Transverse colon (tissue), 4 donors: Measurements from ENCODE around the gene MMP19. TPM values are rescaled to one million over a fixed set of nuclear protein-coding genes. Genes with fewer than 3 reads are reported as not detected.
"Not testable (repeated sequence)": the region's sequence is repeated elsewhere in the genome, so short reads cannot be mapped to it uniquely, and the experiment has no call there.

Experiments used
- DNase-seq: peaks from one replicate; pipeline ENCODE4 v3.0.0-alpha.2; 2019
- H3K27ac ChIP-seq, 4 donors: fragments of 200-600 bp; sonication (generic); 2 replicates each; pipeline ENCODE4 v1.5.1; 2016 to 2018; ENCODE audit warnings: inconsistent platforms in 4 of 4
- H3K27me3 ChIP-seq: fragments of 200-600 bp; sonication (generic); 2 replicates; pipeline ENCODE4 v1.5.1; 2017; ENCODE audit warnings: inconsistent platforms
- H3K36me3 ChIP-seq, 4 donors: fragments of 200-600 bp; sonication (generic); 2 replicates each; pipeline ENCODE4 v1.5.1; 2017 to 2019; ENCODE audit warnings: inconsistent platforms in 4 of 4
- H3K4me1 ChIP-seq, 4 donors: fragments of 200-600 bp; sonication (generic); 2 replicates each; pipeline ENCODE4 v1.5.1; 2017 to 2020; ENCODE audit warnings: inconsistent platforms in 4 of 4
- H3K4me3 ChIP-seq, 4 donors: fragments of 200-600 bp; sonication (generic); 1 replicate in 1 of 4; 2 replicates in 3 of 4; pipeline versions ENCODE4 v1.5.1 to v1.6.1; 2017 to 2019; ENCODE audit warnings: inconsistent platforms in 4 of 4
- H3K9me3 ChIP-seq, 2 donors: fragments of 200-600 bp; sonication (generic); 2 replicates each; pipeline ENCODE4 v1.5.1; 2017 to 2019; ENCODE audit warnings: inconsistent platforms in 2 of 2
- EP300 ChIP-seq: sonication (generic); formaldehyde crosslinking; IDR thresholded peaks from one replicate; pipeline ENCODE4 v1.6.1; 2017; ENCODE audit warnings: antibody characterized with exemption, low read depth
- POLR2A ChIP-seq: fragments of 450-650 bp; IDR thresholded peaks from one replicate; pipeline ENCODE4 v1.6.1; 2016; ENCODE audit warnings: antibody characterized with exemption, mild to moderate bottlenecking, moderate library complexity
- POLR2AphosphoS5 ChIP-seq, 3 donors: sonication (generic); formaldehyde crosslinking; IDR thresholded peaks; one replicate each; pipeline ENCODE4 v1.6.1; 2016; ENCODE audit warnings: antibody characterized with exemption in 3 of 3
- WGBS, 2 donors: methylation state at CpG; one replicate each; pipeline ENCODE4 v1.1.5; 2018; ENCODE audit warnings: low coverage in 1 of 2; 5-methylcytosine and 5-hydroxymethylcytosine counted together
- in situ Hi-C, 4 donors: fragments of 200-750 bp; cut with MboI; loops; one replicate each; pipeline versions ENCODE4 v1.15.0 to v1.15.1; 2017; ENCODE audit warnings: low sequenced_read_pairs in 3 of 4, low pct_ligation_motif_present in 1 of 4, low pct_unique_long_range_greater_than_20kb in 1 of 4
- intact Hi-C: fragments of 100-400 bp; cut with DNase I; formaldehyde crosslinking; loops from one replicate; pipeline ENCODE4 v1.15.1; 2023; ENCODE audit warnings: low total_unique reads
- total RNA-seq, 4 donors: library from RNA; depleted of rRNA; stranded (reverse); fragments of >200 nt; gene quantifications; one replicate each; pipeline ENCODE4 v1.1.0, GENCODE V29; 2016
- TF ChIP-seq, protein P1 (sequence below), 5 experiments: fragments of 200-600 bp in 3 of 5; fragments of 450-650 bp in 2 of 5; sonication (generic) in 3 of 5; IDR thresholded peaks; 1 replicate in 2 of 5; 2 replicates in 3 of 5; pipeline ENCODE4 v1.5.1; 2016 to 2017; ENCODE audit warnings: antibody characterized with exemption in 5 of 5, inconsistent platforms in 3 of 5, mild to moderate bottlenecking in 2 of 5, moderate library complexity in 1 of 5

MMP19 gene
- total RNA-seq, 4 donors from 2014 or later, result 5.2 to 29.2 (median 14.8) TPM

DNA sequence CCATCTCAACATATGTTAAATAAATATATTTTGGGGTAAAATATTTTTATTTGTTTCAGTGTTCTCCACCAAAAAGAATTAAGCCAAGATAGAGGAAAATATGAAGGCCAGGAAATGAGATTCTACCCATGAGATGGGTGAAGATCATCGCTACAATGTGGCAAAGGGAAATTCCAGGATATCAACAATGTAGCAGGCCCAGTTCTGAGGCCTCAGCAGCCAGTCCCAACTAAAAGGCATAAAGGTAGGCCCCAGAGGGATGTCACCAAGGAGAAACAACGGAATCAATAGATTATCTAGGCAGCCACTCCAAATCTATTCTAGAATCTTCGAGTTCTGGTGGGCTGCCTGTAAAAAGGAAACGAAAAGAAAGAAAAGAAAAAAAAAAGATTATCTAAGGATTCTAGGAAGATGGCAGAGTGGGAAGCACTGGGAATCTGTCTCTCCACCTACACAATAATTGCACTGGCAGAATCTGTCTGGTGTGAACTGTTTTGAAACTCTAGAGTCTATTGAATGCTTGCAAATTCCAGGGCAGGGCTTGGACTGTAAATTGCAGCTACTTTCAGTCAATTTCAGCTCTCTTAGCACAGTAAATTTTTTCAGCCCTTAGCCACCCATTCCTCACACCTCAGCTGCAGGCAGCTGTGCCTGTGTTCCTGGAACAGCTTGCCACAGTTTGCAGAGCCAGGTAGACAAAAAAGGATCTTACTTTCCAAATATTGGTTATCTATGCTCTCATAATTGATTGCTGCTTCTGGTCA, 33.1 kb upstream of the MMP19 start:
- no peak for DNase-seq
- H3K9me3 ChIP-seq, result peaks cover 3 to 6% of the 10 kb centered on the region in 2 donors
- intact Hi-C loops, result no loop called here
- H3K27me3 ChIP-seq, result no peaks in the 10 kb centered on the region
- H3K4me3 ChIP-seq, result no peak overlapping the region
- in situ Hi-C loops, result no loop called here
- H3K36me3 ChIP-seq, result no peaks in the 10 kb centered on the region
- 80 to 90% methylated on average over 4 of the region's 4 CpGs for WGBS, 2 donors
- H3K27ac ChIP-seq, result no peak overlapping the region
- no peaks in the 10 kb centered on the region for H3K4me1 ChIP-seq
- TF ChIP-seq, protein P1, sequence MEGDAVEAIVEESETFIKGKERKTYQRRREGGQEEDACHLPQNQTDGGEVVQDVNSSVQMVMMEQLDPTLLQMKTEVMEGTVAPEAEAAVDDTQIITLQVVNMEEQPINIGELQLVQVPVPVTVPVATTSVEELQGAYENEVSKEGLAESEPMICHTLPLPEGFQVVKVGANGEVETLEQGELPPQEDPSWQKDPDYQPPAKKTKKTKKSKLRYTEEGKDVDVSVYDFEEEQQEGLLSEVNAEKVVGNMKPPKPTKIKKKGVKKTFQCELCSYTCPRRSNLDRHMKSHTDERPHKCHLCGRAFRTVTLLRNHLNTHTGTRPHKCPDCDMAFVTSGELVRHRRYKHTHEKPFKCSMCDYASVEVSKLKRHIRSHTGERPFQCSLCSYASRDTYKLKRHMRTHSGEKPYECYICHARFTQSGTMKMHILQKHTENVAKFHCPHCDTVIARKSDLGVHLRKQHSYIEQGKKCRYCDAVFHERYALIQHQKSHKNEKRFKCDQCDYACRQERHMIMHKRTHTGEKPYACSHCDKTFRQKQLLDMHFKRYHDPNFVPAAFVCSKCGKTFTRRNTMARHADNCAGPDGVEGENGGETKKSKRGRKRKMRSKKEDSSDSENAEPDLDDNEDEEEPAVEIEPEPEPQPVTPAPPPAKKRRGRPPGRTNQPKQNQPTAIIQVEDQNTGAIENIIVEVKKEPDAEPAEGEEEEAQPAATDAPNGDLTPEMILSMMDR (IDR thresholded peaks at IDR 0.05), result no peak
- no peak for TF ChIP-seq EP300
- no peak for TF ChIP-seq POLR2AphosphoS5 (IDR thresholded peaks at IDR 0.05)

DNA sequence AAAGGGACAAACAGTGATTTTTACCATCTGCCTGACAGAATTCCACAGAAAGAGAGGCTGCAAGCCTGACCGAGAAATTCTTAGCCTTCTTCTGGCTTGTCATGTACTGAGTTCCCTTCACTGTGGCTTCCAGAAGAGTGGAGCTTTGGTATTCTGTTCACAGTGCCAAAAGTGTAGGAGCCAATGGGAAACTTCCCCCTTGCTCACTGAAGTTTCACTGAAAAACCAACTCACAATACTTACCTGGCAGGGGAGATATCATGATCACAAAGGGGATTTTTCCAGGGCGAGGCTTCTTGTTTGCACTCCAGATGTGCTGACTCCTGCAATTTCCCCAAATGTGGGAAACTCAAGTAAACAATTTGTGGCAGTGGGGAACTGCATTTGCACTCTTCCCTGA, 31.7 kb upstream of the MMP19 start:
- in situ Hi-C loops (no loop called here), intact Hi-C loops (no loop called here)
- Histone ChIP-seq H3K27me3 (no peaks in the 10 kb centered on the region), H3K9me3 (peaks cover 3 to 6% of the 10 kb centered on the region in 2 donors), H3K4me3 (no peak overlapping the region), H3K27ac (no peak overlapping the region), H3K4me1 (no peaks in the 10 kb centered on the region), H3K36me3 (no peaks in the 10 kb centered on the region)
- no peak for DNase-seq
- 47 to 83% methylated on average over 1 to 2 of the region's 2 CpGs for WGBS, 2 donors
- TF ChIP-seq EP300 (no peak), POLR2A (no peak), POLR2AphosphoS5 (IDR thresholded peaks at IDR 0.05) (no peak)
- TF ChIP-seq, protein P1 (IDR thresholded peaks at IDR 0.05), result no peak

DNA sequence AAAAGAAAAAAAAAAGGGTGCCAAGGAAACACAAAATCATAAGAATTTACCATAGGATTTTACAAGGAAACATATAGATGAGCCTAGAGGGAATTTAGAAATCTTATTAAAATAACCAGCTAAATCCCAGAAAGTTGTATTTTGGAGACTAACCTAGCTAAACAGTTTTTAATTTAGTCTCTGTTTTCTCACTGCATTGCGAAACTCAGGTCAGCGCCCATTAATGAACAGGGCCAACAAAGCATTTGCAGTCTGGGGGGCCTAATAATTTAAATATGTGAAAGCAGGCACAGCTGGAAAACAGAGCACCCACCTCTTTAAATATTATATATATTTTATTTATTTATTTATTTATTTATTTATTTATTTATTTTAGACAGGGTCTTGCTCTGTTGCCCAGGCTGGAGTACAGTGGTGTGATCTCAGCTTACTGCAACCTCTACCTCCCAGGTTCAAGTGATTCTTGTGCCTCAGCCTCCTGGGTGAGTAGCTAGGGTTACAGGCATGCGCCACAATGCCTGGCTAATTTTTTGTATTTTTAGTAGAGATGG, 23.8 kb upstream of the MMP19 start:
- intact Hi-C loops, result not testable (repeated sequence)

DNA sequence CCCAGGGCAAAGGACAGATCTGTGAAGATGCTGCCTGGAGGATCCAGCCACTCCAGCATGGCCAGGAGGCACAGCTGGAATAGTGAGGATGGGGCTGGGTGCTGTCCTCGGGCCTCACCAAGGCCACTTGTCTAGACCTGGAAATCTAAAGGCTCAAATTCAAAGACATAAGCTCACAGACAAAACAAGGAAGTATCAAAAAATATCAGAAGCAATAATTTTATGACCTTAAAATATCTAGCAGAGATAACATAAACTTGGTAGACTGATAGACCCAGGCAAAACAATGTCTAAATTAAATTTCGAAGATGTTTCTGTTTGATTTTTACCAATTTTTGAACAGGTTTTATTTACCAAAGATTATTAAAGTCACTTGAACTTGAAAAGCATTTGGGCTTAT, 22.6 kb upstream of the MMP19 start:
- H3K27ac ChIP-seq, result no peak overlapping the region
- TF ChIP-seq POLR2AphosphoS5 (IDR thresholded peaks at IDR 0.05) (no peak), POLR2A (no peak), EP300 (no peak)
- TF ChIP-seq, protein P1 (IDR thresholded peaks at IDR 0.05), result no peak
- peaks cover 0 to 7% of the 10 kb centered on the region in 2 donors for H3K9me3 ChIP-seq
- intact Hi-C loops, result no loop called here
- no peak for DNase-seq
- WGBS, 2 donors, result 89 to 98% methylated on average over 2 of the region's 2 CpGs
- no peaks in the 10 kb centered on the region for H3K36me3 ChIP-seq
- no peaks in the 10 kb centered on the region for H3K27me3 ChIP-seq
- H3K4me1 ChIP-seq, result no peaks in the 10 kb centered on the region
- in situ Hi-C loops, result no loop called here
- no peak overlapping the region for H3K4me3 ChIP-seq

More for the DNA sequence above, 23.8 kb upstream of the MMP19 start:
- H3K4me1 ChIP-seq, DNase-seq, H3K36me3 ChIP-seq, H3K27me3 ChIP-seq, H3K4me3 ChIP-seq, in situ Hi-C loops, H3K9me3 ChIP-seq, H3K27ac ChIP-seq: not testable (repeated sequence)
- WGBS, 2 donors, result 97 to 100% methylated on average over 2 to 3 of the region's 3 CpGs

DNA sequence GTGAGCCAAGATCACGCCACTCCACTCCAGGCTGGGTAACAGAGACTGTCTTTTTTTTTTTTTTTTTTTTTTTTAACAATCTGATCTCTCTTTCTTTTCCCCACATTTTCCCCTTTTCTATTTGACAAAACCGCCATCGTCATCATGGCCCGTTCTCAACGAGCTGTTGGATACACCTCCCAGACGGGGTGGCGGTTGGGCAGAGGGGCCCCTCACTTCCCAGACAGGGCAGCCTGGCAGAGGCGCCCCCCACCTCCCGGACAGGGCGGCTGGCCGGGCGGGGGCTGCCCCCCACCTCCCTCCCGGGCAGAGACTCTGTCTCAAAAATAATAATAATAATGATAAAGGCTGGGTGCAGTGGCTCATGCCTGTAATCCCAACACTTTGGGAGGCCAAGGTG, 20.2 kb upstream of the MMP19 start:
- H3K4me3 ChIP-seq, H3K27me3 ChIP-seq, in situ Hi-C loops, H3K9me3 ChIP-seq, H3K4me1 ChIP-seq, DNase-seq, H3K36me3 ChIP-seq, intact Hi-C loops, H3K27ac ChIP-seq: not testable (repeated sequence)
- 96 to 100% methylated on average over 1 to 13 of the region's 13 CpGs for WGBS, 2 donors
